GM21528 (cell line): ENCODE data around the gene REPS2.
"Not testable (repeated sequence)": the region's sequence is repeated elsewhere in the genome, so short reads cannot be mapped to it uniquely, and the experiment has no call there.

ENCODE experiments used
- ATAC-seq: cut with Tn5 transposase; IDR thresholded peaks from one replicate; pipeline ENCODE4 v1.9.1; 2021; ENCODE audit warnings: mild to moderate bottlenecking, moderate library complexity; ENCODE audit not compliant: unreplicated experiment, low FRiP score

The REPS2 gene

DNA sequence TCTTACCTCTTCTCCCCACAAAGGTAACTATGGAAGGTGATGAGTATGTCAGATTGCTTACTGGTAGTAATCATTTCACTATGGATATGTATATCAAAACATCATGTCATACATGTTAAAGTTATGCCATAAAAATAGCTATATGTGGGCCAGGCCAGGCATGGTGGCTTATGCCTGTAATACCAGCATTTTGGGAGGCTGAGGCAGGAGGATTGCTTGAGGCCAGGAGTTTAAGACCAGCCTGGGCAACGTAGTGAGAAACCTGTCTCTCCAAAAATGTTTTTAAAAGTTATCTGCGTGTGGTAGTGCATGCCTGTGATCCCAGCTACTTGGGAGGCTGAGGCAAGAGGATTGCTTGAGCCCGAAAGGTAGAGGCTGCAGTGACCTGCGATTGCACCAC, 16.2 kb downstream of the REPS2 start:
- not testable (repeated sequence) for ATAC-seq

GRCh38 chrX:16963216-16963615, 16.8 kb downstream of the REPS2 start:
- no peak for ATAC-seq

DNA sequence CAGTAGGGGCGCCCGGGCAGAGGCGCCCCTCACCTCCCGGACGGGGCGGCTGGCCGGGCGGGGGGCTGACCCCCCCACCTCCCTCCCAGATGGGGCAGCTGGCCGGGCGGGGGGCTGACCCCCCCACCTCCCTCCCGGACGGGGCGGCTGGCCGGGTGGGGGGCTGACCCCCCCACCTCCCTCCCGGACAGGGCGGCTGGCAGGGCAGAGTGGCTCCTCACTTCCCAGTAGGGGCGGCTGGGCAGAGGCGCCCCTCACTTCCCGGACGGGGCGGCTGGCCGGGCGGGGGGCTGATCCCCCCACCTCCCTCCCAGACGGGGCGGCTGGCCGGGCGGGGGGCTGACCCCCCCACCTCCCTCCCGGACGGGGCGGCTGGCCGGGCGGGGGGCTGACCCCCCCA, 18.5 kb downstream of the REPS2 start:
- not testable (repeated sequence) for ATAC-seq

- ATAC-seq: no peak
Observed at GRCh38 chrX:16966752-16967448, 20.4 kb downstream of the REPS2 start.

GRCh38 chrX:16968753-16969152, 22.3 kb downstream of the REPS2 start:
- ATAC-seq: not testable (repeated sequence)

DNA sequence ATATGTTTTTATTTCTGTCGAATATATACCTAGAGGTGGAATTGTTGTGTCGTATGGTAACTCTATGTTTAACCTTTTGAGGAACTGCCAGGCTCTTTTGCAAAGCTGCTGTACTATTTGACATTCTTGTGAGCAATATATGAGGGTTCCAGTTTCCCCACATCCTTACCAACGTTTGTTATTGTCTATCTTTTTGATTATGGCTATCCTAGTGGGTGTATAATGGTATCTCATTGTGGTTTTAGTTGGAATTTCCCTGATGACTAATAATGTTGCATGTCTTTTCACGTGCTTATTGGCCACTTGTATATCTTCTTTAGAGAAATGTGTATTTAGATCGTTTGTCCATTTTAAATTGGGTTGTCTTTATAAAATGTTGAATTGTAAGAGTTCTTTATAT, 24.5 kb downstream of the REPS2 start:
- no peak for ATAC-seq

DNA sequence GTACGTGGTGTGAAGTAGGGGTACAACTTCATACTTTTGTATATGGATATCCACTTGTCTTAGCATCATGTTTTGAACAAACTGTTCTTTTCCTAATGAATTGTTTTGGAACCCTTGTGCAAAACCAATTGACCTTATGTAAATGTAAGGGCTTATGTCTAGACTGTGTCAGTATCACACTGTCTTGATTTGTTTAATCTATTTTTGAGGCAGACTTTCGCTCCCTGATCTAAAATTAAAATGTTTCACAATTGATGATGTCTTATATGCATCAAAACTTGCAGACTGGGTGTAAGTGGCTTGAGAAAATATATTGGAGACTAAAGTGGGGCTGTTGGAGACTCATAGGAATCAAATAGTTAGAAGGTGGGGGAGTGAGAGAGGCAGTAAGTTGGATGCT, 25.2 kb downstream of the REPS2 start:
- ATAC-seq: no peak

DNA sequence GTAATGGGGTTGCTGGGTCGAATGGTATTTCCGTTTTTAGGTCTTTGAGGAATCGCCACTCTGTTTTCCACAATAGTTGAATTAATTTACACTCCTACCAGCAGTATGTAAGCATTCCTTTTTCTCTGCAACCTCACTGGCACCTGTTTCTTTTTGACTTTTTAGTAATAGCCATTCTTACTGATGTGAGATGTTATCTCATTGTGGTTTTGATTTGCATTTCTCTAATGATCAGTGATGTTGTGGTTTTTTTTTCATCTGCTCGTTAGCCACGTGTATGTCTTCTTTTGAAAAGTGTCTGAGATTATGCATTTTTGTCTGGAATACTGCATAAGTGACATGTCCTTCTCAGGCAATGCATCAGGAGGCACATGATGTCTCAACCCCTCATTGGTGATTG, 28.8 kb downstream of the REPS2 start:
- ATAC-seq: no peak

DNA sequence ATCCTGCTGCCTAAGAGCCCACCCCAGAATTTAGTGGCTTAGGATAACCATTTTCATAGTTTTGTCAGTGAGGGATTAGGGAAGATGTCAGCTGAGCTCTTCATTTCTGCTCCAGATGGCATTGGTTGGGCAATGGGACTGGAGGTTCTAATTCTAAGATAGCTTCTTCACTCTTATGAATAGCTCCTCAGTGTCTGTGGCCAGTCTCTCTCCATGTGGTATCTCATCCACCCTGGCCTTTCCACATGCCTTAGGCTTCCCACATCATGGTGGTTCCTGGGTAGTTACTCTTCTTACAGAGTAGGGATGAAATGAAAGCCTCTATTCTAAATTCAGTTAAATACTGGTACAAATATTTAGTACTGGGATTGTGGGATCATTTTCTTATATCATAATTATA, 31.3 kb downstream of the REPS2 start:
- ATAC-seq: no peak

GRCh38 chrX:16978193-16978984, 31.9 kb downstream of the REPS2 start:
- ATAC-seq: no peak

GRCh38 chrX:16979226-16979625, 32.8 kb downstream of the REPS2 start:
- ATAC-seq: no peak

DNA sequence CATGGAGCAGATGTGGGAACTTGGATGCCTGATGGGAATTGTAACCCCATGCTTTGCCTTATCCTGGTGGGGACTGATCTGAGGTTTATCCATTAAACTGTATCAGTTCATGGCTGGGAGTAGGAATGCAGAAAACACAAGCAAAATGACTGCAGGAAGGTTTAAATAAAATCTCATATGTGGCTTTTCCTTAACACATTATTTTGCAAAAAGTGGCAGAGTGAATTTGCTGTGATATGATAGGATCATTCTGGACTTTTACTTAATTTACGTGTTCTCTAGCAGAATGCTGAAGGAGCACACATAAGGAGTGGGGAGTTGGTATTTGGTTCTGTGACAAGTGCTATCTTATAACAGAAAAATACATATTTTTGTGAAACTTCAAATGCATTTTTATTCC, 34.8 kb downstream of the REPS2 start:
- no peak for ATAC-seq

DNA sequence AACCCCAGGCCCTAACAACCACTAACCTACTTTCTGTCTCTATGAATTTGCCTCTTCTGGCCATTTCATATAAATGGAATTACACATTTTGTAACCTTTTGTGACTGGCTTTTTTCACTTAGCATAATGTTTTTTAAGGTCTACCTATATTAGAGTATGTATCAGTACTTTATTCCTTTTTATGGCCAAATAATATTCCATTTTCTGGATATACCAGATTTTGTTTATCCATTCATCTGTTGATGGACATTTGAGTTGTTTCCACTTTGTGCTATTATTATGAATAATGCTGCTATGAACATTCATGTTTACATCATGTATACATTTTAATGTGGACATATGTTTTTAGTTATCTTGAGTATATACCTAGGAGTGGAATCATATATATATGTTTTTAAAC, 35.5 kb downstream of the REPS2 start:
- no peak for ATAC-seq

DNA sequence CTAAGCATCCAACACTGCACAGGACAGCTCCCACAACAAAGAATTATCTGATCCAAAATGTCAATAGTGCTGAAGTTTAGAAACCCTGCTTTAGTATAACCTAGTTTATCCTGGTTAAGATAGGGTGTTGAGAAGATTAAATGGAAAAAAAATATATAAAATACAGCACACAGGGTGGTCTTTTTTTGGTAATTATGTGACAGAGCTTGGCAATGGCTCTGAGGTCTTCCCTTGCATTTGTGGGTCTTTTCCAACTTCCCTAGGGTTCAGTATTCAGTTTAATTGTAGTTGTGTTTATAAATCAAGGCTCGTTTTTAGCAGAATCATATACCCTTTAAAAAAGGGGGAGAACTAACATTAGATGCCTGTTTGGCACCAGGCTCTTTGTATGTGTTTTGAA, 36.6 kb downstream of the REPS2 start:
- ATAC-seq: no peak

GRCh38 chrX:16985286-16985685, 38.8 kb downstream of the REPS2 start:
- no peak for ATAC-seq

- ATAC-seq: no peak
Observed at GRCh38 chrX:16986169-16986568, 39.7 kb downstream of the REPS2 start.

- no peak for ATAC-seq
Observed at GRCh38 chrX:16989750-16990149, 43.3 kb downstream of the REPS2 start.

DNA sequence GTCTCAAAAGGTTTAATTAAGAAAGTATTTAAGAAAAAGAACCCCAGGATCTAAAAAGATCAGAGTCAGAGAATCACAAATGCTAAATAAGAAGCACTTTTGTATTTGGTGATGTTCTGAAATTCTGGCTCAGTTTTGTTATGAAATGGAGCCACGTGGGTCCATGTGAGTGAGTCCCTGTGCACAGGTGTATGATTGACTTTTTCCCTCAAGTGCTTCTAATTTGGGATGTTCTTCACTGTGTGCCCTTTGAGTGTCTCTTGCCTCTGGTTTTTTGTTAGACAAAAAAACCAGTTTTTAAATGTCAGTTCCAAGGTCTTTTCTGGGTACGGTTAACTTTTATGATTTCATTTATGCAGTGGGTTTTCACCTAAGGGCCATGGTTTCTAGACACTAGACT, 44.4 kb downstream of the REPS2 start:
- no peak for ATAC-seq

DNA sequence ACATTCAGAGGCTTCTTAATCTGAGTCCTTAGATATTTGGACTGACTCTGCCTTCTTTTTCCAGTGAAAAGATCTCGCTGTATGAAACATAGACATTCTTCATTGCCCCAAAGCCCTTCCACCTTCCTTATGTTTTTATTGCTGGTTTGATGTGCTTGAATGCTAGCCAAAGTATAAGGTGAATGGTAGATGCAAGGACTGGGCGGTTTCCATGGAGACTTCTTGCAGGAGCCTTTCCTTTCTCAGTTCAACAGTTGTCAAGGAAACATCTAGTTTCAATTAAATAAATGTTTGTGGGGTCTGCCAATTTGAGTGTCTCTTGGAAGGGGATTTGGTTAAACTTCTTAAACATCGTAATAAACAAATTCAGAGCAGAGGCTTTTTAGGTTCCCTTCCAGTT, 46.0 kb downstream of the REPS2 start:
- no peak for ATAC-seq

GRCh38 chrX:16992951-16993350, 46.5 kb downstream of the REPS2 start:
- no peak for ATAC-seq

DNA sequence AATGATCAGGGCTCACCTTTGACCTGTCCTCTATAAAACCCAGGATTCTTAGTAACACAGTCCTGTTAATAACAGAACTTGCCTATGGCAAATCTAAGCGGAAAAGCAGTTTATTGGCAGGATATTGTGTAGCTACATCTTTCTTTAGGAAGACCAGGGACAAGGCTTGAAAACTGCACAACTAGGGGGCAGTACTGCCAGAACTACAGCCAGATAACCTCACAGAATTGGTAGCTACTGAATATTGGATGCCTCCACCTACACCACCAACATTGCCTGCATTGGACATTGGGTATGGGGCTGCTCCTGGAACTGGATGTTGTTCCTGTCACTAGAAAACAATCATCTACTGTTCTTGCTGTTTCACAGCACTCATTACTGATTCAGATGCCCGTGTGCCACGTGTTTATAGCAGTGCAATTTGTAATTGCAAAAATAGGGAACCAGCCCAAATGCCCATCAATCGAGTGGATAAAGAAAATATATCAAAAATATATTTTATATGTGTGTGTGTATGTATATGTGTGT, 47.4 kb downstream of the REPS2 start:
- ATAC-seq: no peak

DNA sequence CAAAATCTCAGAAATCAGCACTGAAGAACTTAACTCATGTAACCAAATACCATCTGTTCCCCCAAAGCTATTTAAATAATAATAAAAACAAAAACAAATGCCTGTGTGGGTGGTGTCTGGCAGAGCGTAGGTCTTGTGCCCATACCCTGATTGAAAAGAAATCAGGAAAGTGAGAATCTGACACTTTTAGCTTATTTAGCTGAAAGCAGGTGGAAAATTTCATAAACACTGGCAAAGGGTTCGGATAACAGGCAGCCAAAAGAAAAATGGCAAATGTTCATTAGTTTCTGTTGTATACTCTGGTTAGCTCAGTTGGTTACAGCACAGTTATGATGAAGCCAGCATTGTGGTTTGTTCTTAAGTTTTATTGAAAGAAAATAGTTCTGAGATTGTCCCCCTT, 48.3 kb downstream of the REPS2 start:
- ATAC-seq: no peak
